ENCODE data around the gene CHKB.

- TF ChIP-seq EZH2phosphoT487 (IDR thresholded peaks at IDR 0.05; ENCODE audit: borderline replicate concordance, low read depth, low read length) (no peak), CTCF (conservative IDR thresholded peaks at IDR 0.05; ENCODE audit: low read length) (no peak)
Measured at GRCh38 chr22:50611341-50612060, 28.9 kb upstream of the CHKB start.

All from OCI-LY7 (cell line).